Measurements from ENCODE around the gene CANT1.

Gene CANT1

DNA sequence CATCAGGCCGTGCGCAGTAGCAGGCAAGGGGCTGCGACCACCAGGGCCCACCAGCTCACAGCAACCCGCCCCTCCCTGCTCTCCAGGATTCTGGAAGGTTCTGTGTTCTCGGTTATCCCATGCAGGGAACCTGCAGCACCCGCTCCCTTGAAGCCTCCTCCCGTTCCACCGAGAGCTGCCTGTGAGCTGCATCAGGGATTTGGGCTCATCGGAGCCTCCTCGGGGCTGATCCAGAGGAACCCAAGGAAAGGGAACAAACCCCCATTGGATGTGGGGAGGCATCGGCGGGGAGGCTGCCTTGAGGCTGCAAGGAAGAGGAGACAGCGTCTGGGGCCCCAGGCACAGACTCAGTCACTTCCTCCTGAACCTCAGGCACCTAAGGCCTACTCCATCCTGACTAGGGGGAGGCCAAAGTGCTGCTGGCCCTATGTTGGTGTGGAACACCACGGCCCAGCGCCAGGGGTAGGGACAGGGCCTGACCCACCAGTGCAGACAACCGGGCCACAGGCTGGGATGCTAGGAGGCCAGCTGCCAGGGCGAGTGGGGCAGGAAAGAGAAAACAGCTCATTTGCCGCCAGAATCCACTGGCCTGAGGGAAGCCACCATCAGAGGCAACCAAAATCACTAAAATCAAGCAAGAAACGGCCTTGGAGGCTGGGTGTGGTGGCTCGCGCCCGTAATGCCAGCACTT lies 15.4 kb downstream of the CANT1 start:
- DNase-seq = no peak

DNA sequence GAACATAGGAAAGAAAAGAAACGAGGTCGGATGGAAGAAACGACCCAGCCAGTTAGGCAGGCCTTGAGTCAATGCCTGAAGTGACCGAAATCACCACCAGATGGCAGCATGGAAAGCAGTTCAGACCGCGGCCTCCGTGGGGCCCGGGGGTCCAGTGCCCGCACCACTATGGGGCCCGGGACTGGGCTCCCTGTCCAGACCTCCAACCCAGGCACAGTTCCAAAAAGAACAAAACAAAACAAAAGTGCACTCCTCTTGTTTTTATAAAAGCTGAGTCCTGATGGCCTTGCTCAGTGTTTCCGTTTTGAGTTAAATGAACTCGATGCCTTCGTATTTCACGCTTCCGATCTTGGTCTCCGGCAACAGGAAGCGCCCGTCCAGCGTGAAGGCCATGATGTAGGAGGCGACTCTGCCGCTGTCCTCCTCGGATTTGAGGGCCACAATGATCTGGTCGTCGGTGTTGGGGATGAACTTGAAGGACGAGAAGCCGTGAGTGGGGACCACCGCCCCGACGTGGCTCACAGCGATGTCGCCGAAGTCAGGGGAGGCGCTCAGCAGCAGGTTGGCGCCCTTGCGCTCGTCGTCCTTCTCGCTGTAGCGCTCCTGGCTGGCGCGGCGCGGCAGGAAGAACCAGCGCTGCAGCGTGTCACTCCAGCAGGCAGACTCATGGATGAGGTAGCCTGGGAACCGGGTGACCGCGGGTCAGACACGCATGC lies 16.2 kb downstream of the CANT1 start:
- peak; percentile 57 for DNase-seq

DNA sequence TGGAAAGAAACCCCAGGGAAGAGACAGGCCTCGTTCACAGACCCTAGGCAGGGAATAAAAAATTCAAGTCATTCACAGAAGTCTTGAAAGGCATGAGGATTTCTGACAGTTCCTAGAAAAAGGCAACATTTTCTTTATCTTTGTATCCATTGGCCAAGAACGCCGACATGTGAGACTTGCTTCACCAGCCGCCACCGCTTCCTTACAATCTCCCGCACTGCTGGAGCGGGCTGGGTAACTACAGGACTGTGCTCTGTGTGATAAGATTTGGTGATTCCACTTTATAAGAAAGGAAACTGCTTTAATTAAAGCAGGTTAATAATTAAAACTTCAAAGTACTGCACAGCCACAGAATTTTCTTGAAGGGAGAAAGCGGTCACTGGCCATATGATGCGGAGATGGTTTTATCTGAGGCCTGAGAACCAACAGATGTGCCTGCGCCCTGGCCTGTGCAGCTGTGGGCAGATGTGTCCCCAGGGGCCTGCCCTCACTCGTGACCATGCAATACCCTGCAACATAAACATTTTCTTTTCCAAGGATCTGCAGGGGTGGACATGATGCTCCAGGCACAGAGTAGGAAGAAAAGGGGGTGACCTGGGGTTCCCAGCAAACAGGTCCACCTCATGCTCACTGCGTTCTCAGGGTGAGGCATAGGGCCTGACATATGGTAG lies 16.9 kb downstream of the CANT1 start:
- DNase-seq = no peak

DNA sequence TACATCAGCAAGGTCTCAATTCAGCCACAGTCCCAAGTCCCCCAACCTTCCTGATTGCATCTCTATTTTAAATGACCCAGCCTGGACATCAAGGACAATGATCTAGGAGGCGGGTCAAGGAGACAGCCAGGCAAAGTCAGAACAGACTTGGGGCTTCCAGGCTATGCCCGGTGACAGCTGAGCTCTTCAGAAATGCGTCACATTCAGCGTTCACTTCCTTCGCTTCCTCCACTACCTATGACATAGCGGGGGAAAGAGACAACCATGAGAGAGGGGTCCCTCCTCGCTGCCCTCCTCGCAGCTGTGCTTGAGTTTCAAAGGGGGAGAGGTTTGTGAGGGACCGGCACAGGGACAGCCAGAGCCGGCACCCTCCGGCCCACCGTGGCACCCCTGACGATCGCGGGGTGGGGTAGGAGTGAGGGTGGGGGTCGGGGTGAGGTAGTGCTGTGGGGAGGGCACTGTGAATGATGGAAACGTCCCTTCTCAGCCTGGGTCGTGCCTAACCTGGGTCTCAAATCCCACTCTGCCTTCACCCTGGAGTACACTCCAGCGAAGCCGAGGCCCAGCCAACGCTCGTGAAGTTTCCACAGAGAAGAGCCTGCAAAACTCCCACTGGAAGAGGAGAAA lies 17.5 kb downstream of the CANT1 start:
- no peak for DNase-seq

DNA sequence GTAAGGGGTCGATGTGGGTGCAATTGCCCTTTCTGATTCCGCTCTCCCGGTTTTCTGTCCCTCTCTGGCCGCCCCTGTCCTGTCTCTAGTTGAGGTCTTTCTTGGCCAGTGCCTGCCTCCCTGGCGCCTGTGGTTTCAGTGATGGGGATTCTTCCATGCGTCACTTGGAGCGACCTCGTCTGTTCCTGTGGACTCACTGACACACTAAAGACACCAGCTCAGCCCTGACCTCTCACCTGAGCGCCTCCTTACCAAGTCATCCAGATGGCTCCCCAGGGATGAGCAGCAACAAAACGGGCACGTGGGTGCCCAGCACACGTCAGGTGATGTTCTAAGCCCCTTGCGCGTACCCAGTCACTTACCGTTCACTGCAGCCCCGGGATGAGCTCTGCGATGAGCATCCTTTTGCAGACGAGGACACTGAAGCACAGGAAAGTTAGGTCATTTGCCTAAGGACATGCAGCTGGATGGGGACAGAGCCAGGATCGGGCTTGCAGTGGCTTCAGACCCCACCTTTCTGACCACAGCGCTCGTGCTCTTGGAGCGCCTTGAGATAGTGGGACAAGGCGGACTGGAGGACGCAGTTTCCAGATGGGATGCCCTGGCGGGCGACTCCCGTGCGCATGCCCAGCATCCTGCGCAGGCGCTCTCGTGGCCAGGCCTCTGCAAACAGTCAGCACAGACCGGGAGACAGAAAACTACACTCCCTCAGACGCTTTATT lies 18.4 kb downstream of the CANT1 start:
- DNase-seq = peak; percentile 66

DNA sequence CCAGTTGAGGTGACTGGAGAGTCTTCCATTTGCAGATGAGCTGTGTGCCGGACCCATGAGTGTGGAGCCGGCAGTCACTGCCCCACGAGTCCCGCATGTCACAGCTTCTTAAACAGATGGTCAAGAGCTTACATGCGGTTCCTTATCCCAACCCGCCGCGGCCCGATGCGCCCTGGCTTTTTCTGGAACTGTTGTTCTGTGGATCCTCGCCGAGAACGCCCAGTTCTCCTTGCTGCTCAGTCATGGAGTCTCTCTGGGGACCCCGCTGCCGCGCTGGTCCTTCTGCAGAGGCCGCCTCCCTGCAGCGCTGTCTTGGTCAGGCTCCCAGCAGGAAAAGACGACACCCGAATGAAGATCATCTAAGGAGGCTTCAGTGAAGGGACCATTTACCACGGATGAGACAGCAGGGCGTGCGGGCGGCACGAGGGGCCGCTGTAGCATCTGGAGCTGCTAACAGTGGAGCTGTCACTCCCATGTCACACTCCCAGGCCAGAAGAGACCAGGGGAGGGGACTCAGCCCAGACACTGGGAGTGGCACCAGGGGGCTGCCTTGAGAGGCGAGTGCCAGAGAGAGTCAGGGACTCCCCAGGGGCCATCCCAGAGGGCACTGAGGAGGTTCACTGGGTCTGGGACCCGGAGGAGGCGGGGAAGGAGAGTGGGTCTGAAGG lies 19.1 kb downstream of the CANT1 start:
- DNase-seq = no peak

DNA sequence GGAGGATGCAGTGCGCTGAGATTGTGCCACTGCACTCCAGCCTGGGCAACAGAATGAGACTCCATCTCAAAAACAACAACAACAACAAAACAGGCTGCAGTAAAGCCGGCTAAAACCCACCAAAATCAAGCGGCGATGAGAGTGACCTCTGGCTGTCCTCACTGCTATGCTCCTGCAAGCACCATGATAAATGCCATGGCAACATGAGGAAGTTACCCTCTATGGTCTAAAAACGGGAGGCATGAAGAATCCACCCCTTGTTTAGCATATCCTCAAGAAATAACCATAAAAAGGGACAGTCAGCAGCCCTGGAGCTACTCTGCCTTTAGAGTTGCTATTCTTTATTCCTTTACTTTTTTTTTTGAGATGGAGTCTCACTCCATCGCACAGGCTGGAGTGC lies 21.4 kb downstream of the CANT1 start:
- no peak for DNase-seq

DNA sequence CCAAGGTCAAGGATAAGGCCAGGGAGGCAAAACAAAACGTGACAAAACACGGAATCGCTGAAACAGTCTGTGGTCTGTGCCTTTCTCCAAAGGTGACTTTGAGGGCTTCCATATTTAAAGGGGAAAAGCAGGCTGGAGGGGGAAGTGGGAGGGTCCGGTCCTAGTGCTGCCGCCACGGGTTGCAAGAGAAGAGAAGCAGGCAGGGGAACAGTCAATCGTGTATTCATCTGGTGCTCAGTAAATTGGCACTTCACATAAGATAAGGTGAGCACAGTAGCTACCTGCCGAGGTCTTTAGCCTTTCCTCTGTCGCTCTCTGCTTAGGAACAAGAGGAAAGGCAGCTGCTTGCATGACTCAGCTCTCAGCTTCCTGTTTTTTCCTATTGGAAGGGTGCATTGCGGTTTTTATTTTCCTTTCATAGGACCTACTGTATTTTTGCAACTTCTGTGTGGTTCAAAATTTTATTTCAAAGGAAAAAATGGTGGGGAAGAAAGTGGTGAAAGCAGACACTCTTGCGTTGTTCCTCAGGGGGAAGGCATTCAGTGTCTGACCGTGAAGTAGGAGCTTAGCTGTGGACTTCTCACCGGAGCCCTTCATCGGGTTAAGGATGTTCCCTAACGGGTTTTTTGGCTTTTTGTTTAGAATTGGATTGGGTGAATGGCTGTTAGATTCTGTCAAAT lies 22.8 kb downstream of the CANT1 start:
- peak; percentile 87 for DNase-seq

DNA sequence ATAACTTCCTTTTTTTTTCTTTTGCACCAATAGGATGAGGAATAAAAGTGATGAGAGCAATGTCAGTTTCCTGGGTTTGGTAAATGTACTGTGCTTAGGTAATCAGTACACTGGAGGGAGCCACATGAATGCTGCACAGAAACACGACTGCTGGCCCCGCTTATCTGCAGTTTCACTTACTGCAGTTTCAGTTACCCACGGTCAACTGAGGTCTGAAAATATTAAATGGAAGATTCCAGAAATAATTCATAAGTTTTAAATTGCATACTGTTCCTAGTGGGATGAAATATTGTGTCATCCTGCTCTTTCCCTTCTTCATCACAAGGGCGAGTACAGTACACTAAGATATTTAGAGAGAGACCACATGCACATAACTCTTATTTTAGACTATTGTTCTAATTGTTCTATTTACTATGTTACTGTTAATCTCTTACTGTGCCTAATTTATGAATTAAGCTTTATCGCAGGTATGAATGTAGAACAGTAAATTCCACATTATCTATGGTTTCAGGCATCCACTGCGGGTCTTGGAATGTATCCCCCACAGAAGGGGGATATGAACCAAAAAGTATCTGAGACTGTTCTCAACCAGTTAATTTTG lies 23.4 kb downstream of the CANT1 start:
- peak; percentile 25 for DNase-seq

DNA sequence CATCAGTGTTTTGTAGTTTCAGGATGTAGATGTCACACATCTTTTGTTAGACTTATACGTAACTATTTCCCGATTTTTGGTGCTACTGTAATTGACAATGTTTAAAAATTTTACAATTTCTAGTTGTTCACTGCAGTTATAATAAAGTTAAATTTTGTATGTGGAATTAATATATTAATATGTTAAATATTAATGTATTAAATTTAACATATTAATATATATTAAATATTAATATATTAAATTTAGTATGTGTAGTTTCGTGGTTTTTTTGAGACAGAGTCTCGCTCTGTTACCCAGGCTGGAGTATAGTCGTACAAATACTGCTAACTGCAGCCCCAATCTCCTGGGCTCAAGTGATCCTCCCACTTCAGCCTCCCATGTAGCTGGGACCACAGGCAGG lies 24.2 kb downstream of the CANT1 start:
- DNase-seq = no peak

DNA sequence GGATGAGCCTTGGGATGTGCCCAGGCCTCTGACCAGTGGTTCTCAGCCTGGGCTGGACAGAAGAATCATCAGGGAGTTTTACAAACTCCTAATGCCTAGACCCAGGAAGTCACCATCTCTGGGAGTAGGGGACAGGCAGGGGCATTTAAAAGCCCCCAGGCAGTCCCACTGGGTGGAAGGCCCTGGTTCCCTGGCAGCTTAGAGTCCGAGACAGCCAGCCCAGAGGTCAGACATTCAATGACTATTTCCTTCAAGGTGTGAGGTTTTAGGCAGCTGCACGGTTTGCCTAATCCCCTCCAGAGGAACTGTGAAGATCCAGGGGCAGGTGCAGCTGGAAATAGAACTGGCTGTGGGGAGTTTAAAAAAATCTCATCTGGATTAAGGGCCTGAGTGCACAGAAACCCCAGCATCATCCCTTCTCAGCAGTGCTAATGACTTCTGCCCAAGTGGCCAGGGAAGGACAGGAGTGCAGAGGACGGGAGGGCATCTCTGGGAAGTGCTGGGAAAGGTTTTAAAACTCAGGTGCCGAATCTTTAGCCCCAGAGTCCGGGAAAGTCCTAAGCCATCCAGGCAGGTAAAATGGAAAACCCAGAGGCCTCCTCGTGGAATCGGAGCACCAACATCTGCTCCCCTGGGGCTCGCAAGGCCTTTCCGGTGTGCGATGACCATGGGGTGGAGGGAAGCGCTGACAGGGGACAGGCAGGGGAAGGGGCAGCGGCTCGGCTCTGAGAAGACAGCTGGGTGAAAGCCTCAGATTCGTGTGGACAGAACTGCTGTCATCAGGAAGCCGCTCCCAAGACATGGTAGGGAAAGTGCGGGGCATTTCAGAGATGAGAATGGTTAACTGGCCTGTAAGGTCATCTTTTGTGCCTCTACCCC lies 28.3 kb downstream of the CANT1 start:
- DNase-seq = no peak

DNA sequence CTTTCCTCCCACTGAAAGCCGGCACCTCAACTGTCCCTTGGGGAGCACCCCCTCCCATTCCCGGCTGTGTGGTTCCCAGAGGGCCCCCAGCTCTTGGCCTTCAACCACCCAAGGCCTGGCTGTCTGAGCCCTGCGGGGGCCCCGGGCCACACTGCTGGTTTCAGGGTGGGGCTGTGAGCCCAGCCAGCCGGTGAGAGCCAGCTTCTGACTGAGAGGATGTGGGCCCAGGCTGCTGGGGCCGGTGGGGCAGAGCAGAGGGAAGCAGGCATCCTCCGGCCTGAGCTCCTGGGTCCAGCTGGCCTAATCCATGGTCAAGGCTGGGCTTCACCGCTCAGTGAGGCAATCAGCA lies 29.0 kb downstream of the CANT1 start:
- no peak for DNase-seq

DNA sequence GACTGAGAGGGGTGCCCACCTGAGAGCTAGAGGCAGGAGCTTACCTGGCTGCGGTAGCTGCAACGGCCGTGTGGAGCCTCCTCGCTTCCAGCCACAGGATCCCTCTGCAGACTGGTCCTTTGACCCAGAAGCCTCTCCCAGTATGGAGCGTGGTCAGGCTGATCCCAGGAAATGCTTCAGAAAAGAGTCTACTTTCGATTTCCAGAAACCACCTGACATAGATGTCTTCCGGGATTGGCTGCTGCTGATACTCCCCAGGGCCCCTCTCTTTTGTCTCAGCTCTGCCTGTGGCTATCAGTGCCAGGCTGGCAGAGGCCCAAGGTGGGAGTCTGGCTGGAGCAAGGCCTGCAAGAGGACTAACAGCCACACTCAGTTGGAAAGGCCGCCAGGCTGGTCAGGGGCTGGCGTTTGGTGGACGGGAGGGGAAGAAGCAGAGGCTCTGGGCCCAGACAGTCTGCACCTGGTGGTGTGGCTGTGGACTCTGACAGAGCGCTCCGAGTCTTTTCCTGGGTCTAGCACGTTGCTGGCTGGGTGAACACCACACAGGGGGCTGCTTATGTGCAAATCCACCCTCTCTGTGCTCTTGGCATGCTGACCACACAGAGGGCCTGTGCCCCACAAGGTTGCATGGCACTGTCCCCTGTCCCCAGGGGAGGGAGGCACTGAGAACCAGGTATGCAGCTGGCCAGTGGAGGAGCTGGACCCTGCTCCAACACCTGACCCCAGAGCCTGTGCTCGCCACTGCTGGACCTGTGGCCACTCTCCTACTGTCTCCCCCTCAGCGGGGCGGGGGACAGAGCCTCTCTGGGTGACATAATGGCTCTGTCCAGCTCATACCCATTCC lies 29.6 kb downstream of the CANT1 start, which contains the start of gene LGALS3BP:
Gene LGALS3BP (minus strand): TSS at position 144 of the 844 bp plus-strand sequence. CDS start 2,732 bp downstream, outside the sequence.
- DNase-seq = peak; percentile 98

DNA sequence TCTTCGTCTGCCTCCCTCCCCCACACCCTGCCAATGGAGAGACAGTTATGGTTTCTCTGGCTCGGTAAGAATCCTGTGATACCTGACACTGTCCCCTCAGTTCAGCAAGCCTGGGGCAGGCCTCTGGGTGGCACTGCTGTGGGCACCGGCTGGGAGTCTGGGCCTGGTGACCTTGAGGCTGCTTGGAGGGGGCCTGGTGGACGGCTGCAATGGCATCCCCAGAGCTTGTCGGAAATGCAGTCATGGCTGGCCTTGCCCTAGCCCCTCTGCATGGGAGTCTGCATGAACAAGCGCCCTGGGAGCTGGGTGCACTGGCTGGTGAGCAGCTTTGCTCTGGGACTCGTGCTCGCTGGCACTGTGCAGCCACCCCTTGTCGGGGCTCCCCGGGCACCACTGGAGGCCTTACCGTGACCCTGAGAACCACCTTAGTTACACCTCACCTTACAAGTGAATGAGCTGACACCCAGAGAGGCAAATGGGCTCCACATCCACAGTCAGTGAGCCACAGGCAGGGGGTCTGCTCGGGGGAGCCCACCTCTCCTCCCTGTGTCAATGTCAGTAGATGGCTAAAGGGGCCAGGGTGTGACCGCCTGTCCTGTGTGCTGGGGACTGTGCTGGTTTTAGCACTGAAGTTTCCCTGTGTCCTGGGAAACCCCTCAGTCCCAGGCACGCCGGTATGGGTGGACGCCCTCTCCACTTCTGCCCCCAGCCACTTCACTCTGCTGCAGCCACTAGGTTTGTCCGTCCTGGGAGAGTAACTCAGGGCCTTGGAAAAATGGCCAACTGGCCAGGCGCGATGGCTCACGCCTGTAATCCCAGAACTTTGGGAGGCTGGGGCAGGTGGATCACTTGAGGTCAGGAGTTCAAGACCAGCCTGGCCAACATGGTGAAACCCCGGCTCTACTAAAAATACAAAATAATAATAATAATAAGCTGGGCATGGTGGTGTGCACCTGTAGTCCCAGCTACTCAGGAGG lies 31.3 kb downstream of the CANT1 start:
- peak; percentile 26 for DNase-seq

DNA sequence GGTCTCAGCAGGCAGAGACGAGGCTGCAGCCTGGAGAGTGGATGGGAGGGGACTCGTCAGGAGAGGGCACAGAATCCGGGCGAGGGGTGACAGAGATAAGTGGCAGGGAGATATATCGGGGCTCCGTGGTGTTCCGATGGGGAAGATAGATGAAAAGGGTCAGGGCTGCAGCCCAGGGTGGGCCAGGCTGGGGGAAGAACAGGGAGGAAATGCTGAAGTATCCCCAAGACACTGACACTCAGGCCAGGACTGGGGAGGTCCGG lies 32.0 kb downstream of the CANT1 start:
- no peak for DNase-seq

DNA sequence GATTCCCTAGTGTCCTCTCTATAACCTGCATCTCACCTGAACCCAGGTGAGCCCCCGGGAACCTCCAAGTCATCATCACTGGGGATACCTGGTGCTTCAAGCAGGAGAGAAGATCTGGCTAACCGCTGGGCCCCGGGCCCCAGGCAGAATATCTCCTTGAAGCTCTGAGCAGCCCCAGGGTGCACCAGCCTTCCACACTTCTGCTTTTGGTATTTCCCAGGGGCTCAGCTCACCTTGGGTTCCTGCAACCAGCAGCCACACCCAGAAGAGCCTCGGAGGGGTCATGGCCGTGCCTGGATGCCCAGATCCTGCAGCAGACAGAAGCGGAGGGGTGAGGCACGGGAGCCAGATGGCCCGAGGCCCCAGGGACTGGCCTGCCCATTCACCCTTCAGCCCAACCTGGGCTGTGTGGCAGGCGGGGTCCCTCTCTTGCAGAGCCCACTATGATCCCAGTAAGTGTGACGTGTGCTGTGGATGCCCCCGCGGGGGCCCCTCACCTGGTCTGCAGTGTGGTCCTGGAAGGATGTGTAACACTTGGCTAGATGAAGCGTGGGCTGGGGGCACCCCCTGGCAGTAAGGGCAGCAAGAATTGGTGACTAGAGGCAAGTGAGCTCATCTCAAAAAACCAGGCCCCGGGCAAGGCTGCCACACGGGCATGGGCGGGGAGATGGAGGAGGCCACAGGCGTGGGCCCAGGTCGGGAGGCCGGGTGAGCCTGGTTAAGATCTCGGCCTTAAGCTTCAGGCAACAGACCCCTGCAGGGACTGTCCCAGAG lies 32.5 kb downstream of the CANT1 start:
- DNase-seq = peak; percentile 25

All from NCI-H69 (cell line).